GM18507 (cell line): ENCODE measurements around the gene MIGA1.
"Not testable (repeated sequence)": the region's sequence is repeated elsewhere in the genome, so short reads cannot be mapped to it uniquely, and the experiment has no call there.

ENCODE experiments used
- DNase-seq: peaks from one replicate; pipeline ENCODE4 v3.0.0; 2011; ENCODE audit warnings: low read depth; ENCODE audit not compliant: insufficient read length; ENCODE audit errors: extremely low spot score
- FAIRE-seq: peaks from 2 replicates; lab custom pipeline; 2011; peaks lifted over from hg19 to GRCh38; lab: Jason Lieb, UNC

The MIGA1 gene

DNA sequence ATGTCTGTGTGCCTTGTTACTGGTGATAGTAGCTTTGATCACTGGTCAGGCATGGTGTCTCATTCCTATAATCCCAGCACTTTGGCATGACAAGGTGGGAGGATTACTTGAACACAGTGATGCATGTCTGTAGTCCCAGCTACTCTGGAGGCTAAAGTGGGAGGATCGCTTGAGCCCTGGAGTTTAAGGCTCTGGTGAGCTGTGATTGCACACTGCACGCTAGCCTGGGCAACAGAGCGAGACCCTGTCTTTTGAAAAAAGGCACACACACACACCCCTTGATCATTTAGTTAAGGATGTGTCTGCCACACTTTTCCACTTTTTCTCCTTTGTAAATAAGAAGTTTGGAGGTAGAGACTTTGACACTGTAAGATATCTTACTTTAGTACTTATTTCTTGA is 15.1 kb downstream of the MIGA1 start:
- DNase-seq: no peak
- FAIRE-seq: no peak

GRCh38 chr1:77796695-77797405 is 17.4 kb downstream of the MIGA1 start:
- no peak for DNase-seq
- FAIRE-seq: no peak

- FAIRE-seq: no peak
- no peak for DNase-seq
Measured at GRCh38 chr1:77797991-77798390, 18.5 kb downstream of the MIGA1 start.

DNA sequence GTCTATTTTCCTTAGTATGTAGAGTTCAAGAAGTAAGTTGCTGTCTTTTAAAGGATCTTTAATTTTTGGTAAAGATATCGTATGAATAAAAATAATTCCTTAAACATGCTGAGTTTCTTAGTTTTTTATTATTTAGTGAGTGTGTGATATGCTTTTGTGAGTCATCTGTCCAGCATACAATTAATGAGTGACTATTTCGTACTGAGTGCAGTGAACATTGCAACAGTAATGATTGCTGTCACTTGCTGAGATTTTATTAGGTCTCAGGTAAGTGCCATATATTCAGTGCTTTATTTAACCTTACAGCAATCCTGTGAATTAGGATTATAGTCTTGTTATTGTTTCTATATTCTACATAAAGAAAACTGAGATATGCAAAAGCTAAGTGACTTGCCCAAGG is 22.6 kb downstream of the MIGA1 start:
- no peak for DNase-seq
- FAIRE-seq: no peak

- no peak for FAIRE-seq
- no peak for DNase-seq
Measured at GRCh38 chr1:77803371-77803770, 23.9 kb downstream of the MIGA1 start.

GRCh38 chr1:77809787-77810462 is 30.5 kb downstream of the MIGA1 start:
- FAIRE-seq, DNase-seq: not testable (repeated sequence)

- not testable (repeated sequence) for DNase-seq, FAIRE-seq
Measured at GRCh38 chr1:77811589-77811988, 32.1 kb downstream of the MIGA1 start.

GRCh38 chr1:77817368-77818209 is 38.1 kb downstream of the MIGA1 start:
- DNase-seq (no peak), FAIRE-seq (no peak)

DNA sequence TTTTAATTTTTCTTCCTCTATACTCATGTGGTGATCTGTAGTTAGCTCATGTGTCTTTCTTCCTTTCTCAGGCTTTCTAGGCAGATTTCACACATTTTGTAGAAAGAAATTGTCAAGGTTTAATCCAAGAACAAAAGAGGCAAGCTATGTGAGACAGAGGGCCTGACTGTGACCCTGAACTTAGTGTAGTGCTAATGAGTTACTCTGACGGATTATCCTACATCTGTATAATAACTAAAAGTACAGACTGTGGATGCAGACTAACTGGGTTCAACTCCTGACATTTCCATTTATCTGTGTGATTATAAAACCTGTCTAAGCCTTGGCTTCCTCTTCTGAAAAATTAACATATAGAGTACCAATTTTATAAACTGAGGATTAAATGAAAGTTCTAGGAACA is 40.7 kb downstream of the MIGA1 start:
- DNase-seq (no peak), FAIRE-seq (no peak)

DNA sequence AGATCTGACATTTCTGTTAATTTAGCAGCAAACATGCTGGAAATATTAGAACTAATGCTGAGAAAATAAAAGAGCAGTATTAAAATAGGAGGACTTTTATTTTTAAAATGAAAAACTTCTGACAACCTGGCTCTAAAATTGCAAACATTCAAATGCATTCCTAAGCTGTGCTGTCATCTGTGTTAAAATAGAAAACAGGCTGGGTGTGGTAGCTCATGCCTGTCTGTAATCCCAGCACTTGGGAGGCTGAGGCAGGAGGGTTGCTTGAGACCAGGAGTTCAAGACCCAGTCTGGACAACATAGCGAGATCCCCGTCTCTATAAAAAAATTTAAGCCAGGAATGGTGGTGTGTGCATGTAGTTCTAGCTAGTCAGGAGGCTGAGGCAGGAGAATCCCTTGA is 44.6 kb downstream of the MIGA1 start:
- no peak for DNase-seq
- FAIRE-seq: no peak

DNA sequence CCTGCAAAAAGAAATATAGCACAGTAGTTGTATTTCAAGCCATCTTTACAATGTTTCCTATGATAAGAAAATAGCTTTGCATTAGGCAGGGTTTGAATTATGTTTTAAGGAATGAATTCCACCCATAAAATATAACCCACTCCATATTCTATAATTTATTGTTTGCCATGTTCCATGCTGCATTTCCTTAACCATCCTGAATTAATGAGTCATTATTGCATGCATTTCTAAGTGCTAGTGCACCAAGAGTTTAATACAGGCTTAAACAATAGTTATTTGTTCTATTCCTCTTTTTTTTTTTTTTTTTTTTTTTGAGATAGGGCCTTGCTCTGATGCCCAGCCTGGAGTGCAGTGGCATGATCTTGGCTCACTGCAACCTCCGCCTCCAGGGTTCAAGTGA is 45.2 kb downstream of the MIGA1 start:
- DNase-seq: no peak
- no peak for FAIRE-seq

DNA sequence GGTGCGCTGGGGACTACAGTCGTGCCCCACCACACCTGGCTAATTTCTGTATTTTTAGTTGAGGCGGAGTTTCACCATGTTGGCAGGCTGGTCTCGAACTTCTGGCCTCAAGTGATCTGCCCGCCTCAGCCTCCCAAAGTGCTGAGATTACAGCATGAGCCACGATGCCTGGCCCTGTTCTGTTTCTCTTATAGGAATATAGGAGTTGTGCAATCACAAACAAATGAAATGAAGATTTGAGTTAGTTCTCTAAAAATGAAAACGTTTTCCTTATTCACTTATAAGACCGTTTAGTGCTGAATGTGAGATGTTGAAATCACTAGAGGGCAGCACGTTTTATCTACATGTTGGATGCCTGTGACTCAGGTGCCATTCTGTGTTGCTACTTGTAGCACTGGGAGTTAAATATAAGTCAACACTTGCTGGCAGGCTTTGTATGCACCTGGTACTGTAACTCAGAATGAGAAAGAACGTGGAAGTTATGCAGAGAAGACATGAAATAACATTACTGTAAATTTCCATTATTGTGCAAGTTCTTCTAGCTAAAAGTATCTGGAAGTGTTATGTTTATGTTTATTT is 45.8 kb downstream of the MIGA1 start:
- FAIRE-seq (peak; percentile 60), DNase-seq (no peak)

DNA sequence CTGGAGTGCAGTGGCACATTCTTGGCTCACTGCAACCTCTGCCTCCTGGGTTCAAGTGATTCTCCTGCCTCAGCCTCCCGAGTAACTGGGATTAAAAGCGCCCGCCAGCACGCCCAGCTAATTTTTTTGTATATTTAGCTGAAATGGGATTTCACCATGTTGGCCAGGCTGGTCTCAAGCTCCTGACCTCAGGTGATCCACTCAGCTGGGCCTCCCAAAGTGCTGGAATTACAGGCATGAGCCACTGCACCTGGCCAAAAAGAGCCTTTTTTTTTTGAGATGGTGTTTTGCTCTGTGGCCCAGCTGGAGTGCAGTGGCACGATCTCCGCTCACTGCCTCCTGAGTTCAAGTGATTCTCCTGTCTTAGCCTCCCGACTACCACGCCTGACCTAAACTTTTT is 47.4 kb downstream of the MIGA1 start:
- not testable (repeated sequence) for FAIRE-seq, DNase-seq

GRCh38 chr1:77828098-77828497 is 48.6 kb downstream of the MIGA1 start:
- FAIRE-seq (no peak), DNase-seq (no peak)

- FAIRE-seq: no peak
- DNase-seq: no peak
Measured at GRCh38 chr1:77829851-77830250, 50.4 kb downstream of the MIGA1 start.

GRCh38 chr1:77830946-77831345 is 51.5 kb downstream of the MIGA1 start:
- FAIRE-seq: no peak

DNA sequence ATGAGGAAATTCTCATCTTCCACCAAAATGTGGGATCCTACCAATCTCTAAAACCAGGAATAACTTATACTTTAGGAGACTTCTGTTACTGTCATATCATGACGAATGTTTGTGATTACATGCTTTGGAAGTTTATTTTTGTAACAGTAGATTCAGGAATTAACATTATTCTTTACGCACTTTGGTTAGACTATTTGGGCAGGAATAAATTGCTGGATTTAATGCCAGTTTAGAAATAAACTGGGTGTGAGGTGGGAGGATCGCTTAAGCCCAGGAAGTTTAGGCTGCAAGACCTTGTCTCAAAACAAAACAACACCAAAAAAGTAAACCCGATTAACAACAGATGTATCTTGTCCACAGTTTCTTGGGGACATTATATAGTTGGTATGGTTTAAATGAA is 52.1 kb downstream of the MIGA1 start:
- DNase-seq (no peak), FAIRE-seq (no peak)

More at GRCh38 chr1:77830946-77831345, 51.5 kb downstream of the MIGA1 start:
- DNase-seq: no peak

GRCh38 chr1:77831976-77832711 is 52.7 kb downstream of the MIGA1 start:
- no peak for DNase-seq
- FAIRE-seq: no peak

DNA sequence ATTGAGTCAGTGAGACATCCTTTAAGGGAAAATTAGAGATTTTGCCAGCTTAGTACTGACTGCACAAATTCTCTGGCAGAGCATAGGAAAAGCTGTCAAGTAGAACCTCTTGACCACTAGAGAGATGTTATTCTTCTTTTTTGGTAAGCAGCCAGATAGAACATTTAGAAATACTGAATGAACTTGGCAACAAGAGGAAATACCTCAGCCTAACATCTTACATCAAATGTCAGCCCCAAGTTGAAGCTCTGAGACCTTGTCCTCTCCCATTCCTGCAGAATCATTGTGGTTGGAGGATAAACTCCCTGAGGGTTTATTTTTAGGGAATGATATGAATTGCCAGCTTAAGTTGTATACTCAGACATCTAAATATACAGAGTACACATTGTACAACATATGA is 53.5 kb downstream of the MIGA1 start:
- FAIRE-seq: no peak
- DNase-seq: no peak
